Vagina (tissue), 2 donors: ENCODE results near the gene ZBTB7C. TPM values are rescaled to one million over a fixed set of nuclear protein-coding genes. Genes with fewer than 3 reads are reported as not detected.

Experiments
- DNase-seq, 2 donors: peaks; one replicate each; pipeline ENCODE4 v3.0.0-alpha.2; 2017; ENCODE audit errors: extremely low spot score in 2 of 2
- H3K27ac ChIP-seq: fragments of 200-600 bp; sonication (generic); one replicate; pipeline ENCODE4 v1.5.1; 2019
- H3K27me3 ChIP-seq: fragments of 200-600 bp; sonication (generic); one replicate; pipeline ENCODE4 v1.5.1; 2019
- H3K36me3 ChIP-seq, 2 donors: fragments of 200-600 bp; sonication (generic); one replicate each; pipeline ENCODE4 v1.5.1; 2017 to 2019
- H3K4me1 ChIP-seq: fragments of 200-600 bp; sonication (generic); one replicate; pipeline ENCODE4 v1.5.1; 2019
- H3K4me3 ChIP-seq, 2 donors: fragments of 200-600 bp; sonication (generic); 1 replicate in 1 of 2; 2 replicates in 1 of 2; pipeline ENCODE4 v1.5.1; 2016 to 2019
- H3K9me3 ChIP-seq: fragments of 200-600 bp; sonication (generic); one replicate; pipeline ENCODE4 v1.5.1; 2019
- POLR2A ChIP-seq, 2 donors: fragments of 450-650 bp; IDR thresholded peaks; one replicate each; pipeline ENCODE4 v1.6.1; 2017; ENCODE audit warnings: antibody characterized with exemption in 2 of 2, mild to moderate bottlenecking in 2 of 2, moderate library complexity in 2 of 2
- POLR2AphosphoS5 ChIP-seq, 2 donors: sonication (generic); formaldehyde crosslinking; IDR thresholded peaks; one replicate each; pipeline ENCODE4 v1.9.0; 2017; ENCODE audit warnings: antibody characterized with exemption in 2 of 2, mild to moderate bottlenecking in 2 of 2, low read depth in 1 of 2; ENCODE audit not compliant: insufficient read depth in 1 of 2
- intact Hi-C: fragments of 100-400 bp; cut with DNase I; formaldehyde crosslinking; loops from one replicate; pipeline ENCODE4 v1.15.1; 2023
- total RNA-seq: library from RNA; depleted of rRNA; stranded (reverse); fragments of >200 nt; gene quantifications from one replicate; pipeline ENCODE4 v1.2.3, GENCODE V29; 2016
- TF ChIP-seq, protein P1 (sequence below), 3 experiments: fragments of 450-650 bp in 2 of 3; fragments of 200-600 bp in 1 of 3; sonication (generic) in 1 of 3; IDR thresholded peaks; one replicate each; pipeline ENCODE4 v1.5.1; 2017 to 2019; ENCODE audit warnings: antibody characterized with exemption in 3 of 3, mild to moderate bottlenecking in 2 of 3, moderate library complexity in 2 of 3

Gene ZBTB7C
- total RNA-seq, 1 donor from 2014 or later: 40.5 TPM

DNA sequence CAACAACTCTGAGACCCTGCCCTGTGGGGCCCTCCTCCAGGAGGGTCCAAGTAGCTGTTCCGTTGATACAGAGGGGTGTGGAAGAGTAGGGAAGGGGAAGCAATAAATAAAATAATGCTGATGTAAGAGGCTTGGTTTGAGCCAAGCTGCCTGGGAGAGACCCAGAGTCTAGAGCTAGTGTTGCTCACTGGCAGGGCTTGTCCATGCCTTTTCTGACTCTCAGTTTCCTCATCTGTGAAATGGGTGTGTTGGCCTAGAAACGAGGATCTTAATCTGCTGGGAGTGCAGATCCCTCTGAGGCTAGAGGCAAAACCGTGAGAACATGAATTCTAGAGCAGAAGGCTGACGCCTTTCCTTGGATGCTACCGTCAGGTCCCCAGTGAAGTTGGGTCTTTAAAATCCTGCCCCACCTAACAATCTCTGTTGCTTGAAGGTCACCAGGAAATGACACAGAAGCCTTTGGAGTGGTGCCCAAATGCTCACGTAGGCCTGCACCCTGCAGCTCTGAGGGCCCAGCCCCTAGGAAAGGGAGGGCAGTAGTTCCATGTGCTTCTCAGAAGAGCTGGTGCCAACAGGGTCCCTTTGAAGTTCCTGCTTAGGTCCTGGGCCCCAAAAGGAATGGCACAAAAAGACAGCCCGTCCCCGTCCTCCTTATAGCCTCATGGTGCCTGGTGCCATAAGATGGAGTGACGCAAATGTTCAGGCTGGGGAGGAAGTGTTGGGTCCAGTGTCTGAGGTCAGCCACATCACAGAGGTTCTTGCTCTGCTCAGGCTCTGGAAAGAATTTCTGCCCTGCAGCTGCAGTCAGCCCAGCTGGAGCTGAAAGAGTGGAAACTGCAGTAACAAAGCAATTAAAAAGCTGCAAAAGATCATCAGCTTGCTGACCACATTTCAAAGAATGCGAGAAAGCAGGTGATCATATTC is 405.5 kb downstream of the ZBTB7C start:
- Histone ChIP-seq H3K27me3 (no peaks in the 10 kb centered on the region), H3K4me3 (no peak overlapping the region), H3K4me1 (peaks cover 4% of the 10 kb centered on the region), H3K27ac (no peak overlapping the region), H3K9me3 (no peaks in the 10 kb centered on the region), H3K36me3 (no peaks in the 10 kb centered on the region)
- TF ChIP-seq POLR2A (IDR thresholded peaks at IDR 0.05): no peak
- TF ChIP-seq, protein P1, sequence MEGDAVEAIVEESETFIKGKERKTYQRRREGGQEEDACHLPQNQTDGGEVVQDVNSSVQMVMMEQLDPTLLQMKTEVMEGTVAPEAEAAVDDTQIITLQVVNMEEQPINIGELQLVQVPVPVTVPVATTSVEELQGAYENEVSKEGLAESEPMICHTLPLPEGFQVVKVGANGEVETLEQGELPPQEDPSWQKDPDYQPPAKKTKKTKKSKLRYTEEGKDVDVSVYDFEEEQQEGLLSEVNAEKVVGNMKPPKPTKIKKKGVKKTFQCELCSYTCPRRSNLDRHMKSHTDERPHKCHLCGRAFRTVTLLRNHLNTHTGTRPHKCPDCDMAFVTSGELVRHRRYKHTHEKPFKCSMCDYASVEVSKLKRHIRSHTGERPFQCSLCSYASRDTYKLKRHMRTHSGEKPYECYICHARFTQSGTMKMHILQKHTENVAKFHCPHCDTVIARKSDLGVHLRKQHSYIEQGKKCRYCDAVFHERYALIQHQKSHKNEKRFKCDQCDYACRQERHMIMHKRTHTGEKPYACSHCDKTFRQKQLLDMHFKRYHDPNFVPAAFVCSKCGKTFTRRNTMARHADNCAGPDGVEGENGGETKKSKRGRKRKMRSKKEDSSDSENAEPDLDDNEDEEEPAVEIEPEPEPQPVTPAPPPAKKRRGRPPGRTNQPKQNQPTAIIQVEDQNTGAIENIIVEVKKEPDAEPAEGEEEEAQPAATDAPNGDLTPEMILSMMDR (IDR thresholded peaks at IDR 0.05): no peak
- no peak for DNase-seq
- intact Hi-C loops: no loop called here

DNA sequence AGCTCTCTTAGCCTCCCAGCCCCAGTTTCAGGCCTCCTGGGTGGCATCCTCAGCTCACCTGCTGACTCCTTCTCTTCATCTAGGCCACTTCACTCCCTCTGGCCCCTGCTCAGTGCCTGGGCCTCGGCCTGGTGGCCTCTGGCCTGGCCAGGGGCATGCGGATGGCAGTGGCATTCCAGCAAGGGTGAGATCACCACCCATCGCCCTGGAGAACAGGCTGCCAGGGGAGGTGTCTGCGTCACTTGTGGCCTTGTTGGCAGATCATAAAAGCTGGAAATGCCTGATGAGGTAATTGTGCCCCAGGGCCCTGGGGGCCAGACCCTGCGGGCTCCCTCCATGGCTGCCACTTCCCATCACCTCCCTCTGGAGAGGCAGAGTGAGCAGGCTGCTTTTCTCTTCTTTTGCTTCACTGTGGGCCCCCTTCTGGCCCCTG is 406.2 kb downstream of the ZBTB7C start:
- DNase-seq: no peak

DNA sequence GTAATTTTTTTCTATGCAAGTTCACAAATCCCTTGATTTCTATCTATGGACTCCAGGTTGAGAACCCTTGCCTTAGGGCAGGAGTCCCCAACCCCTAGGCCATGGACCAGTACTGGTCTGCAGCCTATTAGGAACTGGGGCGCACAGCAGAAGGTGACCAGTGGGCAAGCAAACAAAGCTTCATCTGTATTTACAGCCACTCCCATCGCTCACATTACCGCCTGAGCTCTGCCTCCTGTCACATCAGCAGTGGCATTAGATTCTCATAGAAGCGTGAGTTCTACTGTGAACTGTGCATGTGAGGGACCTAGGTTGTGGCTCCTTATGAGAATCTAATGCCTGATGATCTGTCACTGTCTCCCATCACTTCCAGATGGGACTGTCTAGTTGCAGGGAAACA is 408.5 kb downstream of the ZBTB7C start:
- H3K9me3 ChIP-seq: no peaks in the 10 kb centered on the region
- H3K36me3 ChIP-seq: no peaks in the 10 kb centered on the region
- H3K4me1 ChIP-seq: no peaks in the 10 kb centered on the region
- H3K27ac ChIP-seq: no peak overlapping the region
- H3K4me3 ChIP-seq: no peak overlapping the region
- intact Hi-C loops: no loop called here
- no peak for DNase-seq
- TF ChIP-seq POLR2A (IDR thresholded peaks at IDR 0.05): no peak
- no peak for TF ChIP-seq POLR2AphosphoS5 (IDR thresholded peaks at IDR 0.05; ENCODE audit: insufficient read depth in 1 of 2, low read depth in 1 of 2)
- H3K27me3 ChIP-seq: no peaks in the 10 kb centered on the region

More for the DNA sequence above, 406.2 kb downstream of the ZBTB7C start:
- Histone ChIP-seq H3K27ac (no peak overlapping the region), H3K36me3 (no peaks in the 10 kb centered on the region), H3K4me3 (no peak overlapping the region), H3K4me1 (no peaks in the 10 kb centered on the region), H3K27me3 (no peaks in the 10 kb centered on the region), H3K9me3 (no peaks in the 10 kb centered on the region)
- intact Hi-C loops: no loop called here
- TF ChIP-seq, protein P1 (IDR thresholded peaks at IDR 0.05): no peak
- TF ChIP-seq POLR2AphosphoS5 (IDR thresholded peaks at IDR 0.05; ENCODE audit: insufficient read depth in 1 of 2, low read depth in 1 of 2) (no peak), POLR2A (IDR thresholded peaks at IDR 0.05) (no peak)

DNA sequence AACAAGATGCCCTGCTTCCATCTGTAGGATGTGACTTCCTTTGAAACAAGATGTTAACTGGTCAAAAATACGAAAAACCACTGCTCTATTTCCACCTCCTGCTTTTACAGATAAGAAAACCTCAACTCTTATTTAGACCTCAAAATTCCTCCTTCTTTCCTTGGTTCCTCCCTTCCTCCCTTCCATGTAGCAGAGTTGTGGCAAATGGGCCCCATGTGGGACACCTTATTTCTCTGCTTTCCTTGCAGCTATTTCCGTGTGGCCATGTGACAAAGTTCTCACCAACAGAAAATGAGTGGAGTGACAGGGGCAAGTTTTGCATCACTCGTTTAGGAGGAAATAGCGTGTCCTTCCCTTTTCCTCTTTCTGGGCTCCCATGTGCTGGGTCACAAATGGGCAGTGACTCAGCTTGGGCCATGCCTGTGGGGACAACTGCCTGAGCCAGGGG is 409.4 kb downstream of the ZBTB7C start:
- H3K27ac ChIP-seq: no peak overlapping the region
- TF ChIP-seq POLR2AphosphoS5 (IDR thresholded peaks at IDR 0.05; ENCODE audit: insufficient read depth in 1 of 2, low read depth in 1 of 2): no peak
- TF ChIP-seq POLR2A (IDR thresholded peaks at IDR 0.05): no peak
- TF ChIP-seq, protein P1 (IDR thresholded peaks at IDR 0.05): no peak
- no peak overlapping the region for H3K4me3 ChIP-seq
- no peak for DNase-seq
- H3K36me3 ChIP-seq: no peaks in the 10 kb centered on the region
- H3K9me3 ChIP-seq: no peaks in the 10 kb centered on the region
- no peaks in the 10 kb centered on the region for H3K4me1 ChIP-seq
- intact Hi-C loops: no loop called here
- H3K27me3 ChIP-seq: no peaks in the 10 kb centered on the region

DNA sequence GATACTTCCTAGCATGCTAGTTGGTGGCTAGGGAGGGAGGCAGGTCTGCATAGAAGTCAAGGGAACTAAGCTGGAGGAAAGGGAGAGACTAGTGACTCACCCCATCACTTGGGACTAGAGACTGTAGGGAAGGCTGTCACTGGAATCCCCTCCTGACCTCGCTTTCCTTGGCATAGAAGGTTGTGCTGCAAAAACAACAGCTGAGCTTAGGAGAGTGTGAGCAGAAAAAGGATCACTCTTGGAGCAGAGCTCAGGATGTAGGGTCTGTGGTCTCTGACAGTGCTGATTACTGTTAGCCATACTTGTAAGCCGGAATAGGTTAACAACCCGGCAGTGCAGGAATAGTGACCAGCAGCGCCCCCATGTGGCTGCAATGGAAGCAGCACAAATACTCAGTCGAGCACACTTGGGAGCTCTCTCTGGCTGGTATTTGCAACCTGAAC is 411.8 kb downstream of the ZBTB7C start:
- Histone ChIP-seq H3K9me3 (no peaks in the 10 kb centered on the region), H3K27ac (no peak overlapping the region), H3K27me3 (no peaks in the 10 kb centered on the region), H3K4me3 (no peak overlapping the region), H3K36me3 (no peaks in the 10 kb centered on the region), H3K4me1 (no peaks in the 10 kb centered on the region)
- DNase-seq: no peak
- TF ChIP-seq POLR2AphosphoS5 (IDR thresholded peaks at IDR 0.05; ENCODE audit: insufficient read depth in 1 of 2, low read depth in 1 of 2) (no peak), POLR2A (IDR thresholded peaks at IDR 0.05) (no peak)
- TF ChIP-seq, protein P1 (IDR thresholded peaks at IDR 0.05): no peak
- intact Hi-C loops: no loop called here
